H1 (cell line): ENCODE results near the gene LCE5A. TPM values are rescaled to one million over a fixed set of nuclear protein-coding genes. Genes with fewer than 3 reads are reported as not detected.

ENCODE experiments used
- CTCF ChIA-PET: fragments of 300-600 bp; sonication (Branson Sonifier 250); formaldehyde crosslinking; loops from one replicate; lab custom pipeline; 2021; ENCODE audit not compliant: partially characterized antibody; lab: Charles Lee
- POLR2A ChIA-PET: fragments of 300-600 bp; sonication (Branson Sonifier 250); formaldehyde crosslinking; loops from one replicate; lab custom pipeline; 2021; ENCODE audit warnings: inconsistent platforms; ENCODE audit not compliant: partially characterized antibody; lab: Charles Lee
- DNase-seq, 2 experiments: peaks; one replicate each; pipeline versions ENCODE4 v3.0.0 to v3.0.0-alpha.2; 2010 to 2022; ENCODE audit warnings: low spot score in 2 of 2, low read depth in 1 of 2, mixed read lengths in 1 of 2
- FAIRE-seq: peaks from 2 replicates; lab custom pipeline; 2011; peaks lifted over from hg19 to GRCh38; lab: Jason Lieb, UNC
- H2AFZ ChIP-seq: 2 replicates; pipeline ENCODE4 v1.8.1; 2012; ENCODE audit warnings: low read length, inconsistent platforms
- H2AK5ac ChIP-seq: 2 replicates; pipeline ENCODE4 v1.6.1; 2013; ENCODE audit warnings: low read depth, low read length
- H2BK120ac ChIP-seq: replicated peaks from 2 replicates; pipeline ENCODE3; 2013; ENCODE audit warnings: low read depth, low read length, inconsistent platforms
- H2BK12ac ChIP-seq: 2 replicates; pipeline ENCODE4 v1.6.1; 2013; ENCODE audit warnings: low read depth, low read length
- H2BK15ac ChIP-seq: 2 replicates; pipeline ENCODE4 v1.6.1; 2013; ENCODE audit warnings: low read length
- H2BK20ac ChIP-seq: 2 replicates; pipeline ENCODE4 v1.6.1; 2013; ENCODE audit warnings: low read length
- H2BK5ac ChIP-seq: 2 replicates; pipeline ENCODE4 v1.6.1; 2013; ENCODE audit warnings: low read depth, low read length
- H3K14ac ChIP-seq: 2 replicates; pipeline ENCODE4 v1.6.1; 2013; ENCODE audit warnings: inconsistent platforms; ENCODE audit not compliant: insufficient read length
- H3K18ac ChIP-seq: 2 replicates; pipeline ENCODE4 v1.6.1; 2013; ENCODE audit warnings: low read length; ENCODE audit errors: extremely low read depth
- H3K23ac ChIP-seq: 2 replicates; pipeline ENCODE4 v1.6.1; 2013; ENCODE audit warnings: inconsistent platforms; ENCODE audit not compliant: insufficient read length
- H3K23me2 ChIP-seq: 2 replicates; pipeline ENCODE4 v1.6.1; 2013; ENCODE audit warnings: low read depth, low read length
- H3K27ac ChIP-seq: 2 replicates; pipeline ENCODE4 v1.6.1; 2011; ENCODE audit warnings: low read depth, low read length, inconsistent platforms
- H3K27me3 ChIP-seq, 4 experiments: replicated peaks in 1 of 4; 1 replicate in 1 of 4; 2 replicates in 3 of 4; pipeline versions ENCODE4 v1.6.1 to v1.8.1; 2011 to 2013; ENCODE audit warnings: low read length in 3 of 4, mild to moderate bottlenecking in 3 of 4, inconsistent platforms in 2 of 4, mixed read lengths in 2 of 4, moderate library complexity in 1 of 4; ENCODE audit not compliant: control insufficient read depth in 3 of 4, insufficient read depth in 3 of 4; ENCODE audit errors: extremely low read depth in 1 of 4
- H3K36me3 ChIP-seq, 4 experiments: 2 replicates each; pipeline versions ENCODE4 v1.6.1 to v1.8.1; 2011 to 2013; ENCODE audit warnings: mild to moderate bottlenecking in 4 of 4, low read length in 3 of 4, moderate library complexity in 2 of 4, control low read depth in 1 of 4, inconsistent platforms in 1 of 4; ENCODE audit not compliant: insufficient read depth in 4 of 4, control insufficient read depth in 2 of 4
- H3K4ac ChIP-seq: replicated peaks from 2 replicates; pipeline ENCODE3; 2013; ENCODE audit warnings: low read length, low read depth, mixed read lengths, inconsistent platforms; ENCODE audit not compliant: insufficient read length
- H3K4me1 ChIP-seq, 4 experiments: replicated peaks in 1 of 4; 1 replicate in 1 of 4; 2 replicates in 3 of 4; pipeline versions ENCODE4 v1.6.1 to v1.8.1; 2011 to 2013; ENCODE audit warnings: low read length in 3 of 4, inconsistent platforms in 2 of 4, mixed read lengths in 1 of 4; ENCODE audit not compliant: insufficient read depth in 4 of 4, control insufficient read depth in 3 of 4
- H3K4me2 ChIP-seq, 2 experiments: 2 replicates each; pipeline versions ENCODE4 v1.6.1 to v1.8.1; 2011 to 2013; ENCODE audit warnings: low read depth in 2 of 2, low read length in 2 of 2, control low read depth in 1 of 2, inconsistent platforms in 1 of 2, mild to moderate bottlenecking in 1 of 2; ENCODE audit not compliant: insufficient read depth in 1 of 2
- H3K4me3 ChIP-seq, 4 experiments: fragments of 200-600, 300-600 bp in 1 of 4; sonication (generic), shearing (Covaris generic), sonication (Bioruptor Twin) in 1 of 4; 2 replicates each; pipeline versions ENCODE4 v1.5.1 to v1.8.1; 2011 to 2016; ENCODE audit warnings: low read length in 4 of 4, low read depth in 3 of 4, control low read depth in 2 of 4, inconsistent platforms in 2 of 4, mild to moderate bottlenecking in 2 of 4, mixed read lengths in 1 of 4, moderate library complexity in 1 of 4; ENCODE audit not compliant: insufficient read depth in 2 of 4; ENCODE audit errors: extremely low read depth in 1 of 4
- H3K56ac ChIP-seq: replicated peaks from 2 replicates; pipeline ENCODE3; 2013; ENCODE audit warnings: low read depth, mild to moderate bottlenecking, mixed read lengths, low read length, inconsistent platforms; ENCODE audit not compliant: insufficient read length
- H3K79me1 ChIP-seq: 2 replicates; pipeline ENCODE4 v1.6.1; 2013; ENCODE audit warnings: low read depth, low read length, control low read depth
- H3K79me2 ChIP-seq, 2 experiments: 2 replicates each; pipeline versions ENCODE4 v1.6.1 to v1.8.1; 2012 to 2013; ENCODE audit warnings: low read length in 2 of 2, mild to moderate bottlenecking in 2 of 2, inconsistent platforms in 1 of 2; ENCODE audit not compliant: insufficient read depth in 2 of 2, control insufficient read depth in 1 of 2
- H3K9ac ChIP-seq, 4 experiments: replicated peaks in 1 of 4; 1 replicate in 1 of 4; 2 replicates in 3 of 4; pipeline versions ENCODE4 v1.6.1 to v1.8.1; 2011 to 2013; ENCODE audit warnings: low read depth in 3 of 4, low read length in 3 of 4, control low read depth in 2 of 4, mild to moderate bottlenecking in 2 of 4, moderate library complexity in 2 of 4, inconsistent platforms in 1 of 4; ENCODE audit errors: extremely low read depth in 1 of 4
- H3K9me3 ChIP-seq, 2 experiments: 2 replicates each; pipeline versions ENCODE4 v1.6.1 to v1.8.1; 2012 to 2013; ENCODE audit warnings: mild to moderate bottlenecking in 2 of 2, moderate library complexity in 2 of 2, control low read depth in 1 of 2, inconsistent platforms in 1 of 2, low read depth in 1 of 2, low read length in 1 of 2, mixed read lengths in 1 of 2; ENCODE audit not compliant: insufficient read depth in 2 of 2
- H4K20me1 ChIP-seq, 2 experiments: replicated peaks in 1 of 2; 2 replicates each; pipeline versions ENCODE3 to v1.8.1; 2011 to 2013; ENCODE audit warnings: inconsistent platforms in 2 of 2, low read length in 2 of 2, mild to moderate bottlenecking in 1 of 2; ENCODE audit not compliant: insufficient read depth in 2 of 2, control insufficient read depth in 1 of 2
- H4K5ac ChIP-seq: 2 replicates; pipeline ENCODE4 v1.6.1; 2013; ENCODE audit warnings: low read length, low read depth, mixed read lengths, inconsistent platforms; ENCODE audit not compliant: insufficient read length
- H4K8ac ChIP-seq: 2 replicates; pipeline ENCODE4 v1.8.0; 2013; ENCODE audit warnings: mild to moderate bottlenecking, moderate library complexity, low read length, inconsistent platforms; ENCODE audit not compliant: insufficient read depth; ENCODE audit errors: extremely low read depth
- H4K91ac ChIP-seq: replicated peaks from 2 replicates; pipeline ENCODE3; 2013; ENCODE audit warnings: low read length, mixed read lengths, inconsistent platforms; ENCODE audit not compliant: insufficient read length
- CTCF ChIP-seq, 3 experiments: IDR thresholded peaks; 1 replicate in 2 of 3; 2 replicates in 1 of 3; pipeline versions ENCODE4 v1.5.1 to v1.6.1; 2011; ENCODE audit warnings: low read length in 3 of 3, mild to moderate bottlenecking in 3 of 3, inconsistent platforms in 2 of 3, low read depth in 1 of 3, moderate library complexity in 1 of 3; ENCODE audit not compliant: insufficient read depth in 1 of 3; ENCODE audit errors: control extremely low read depth in 1 of 3
- GABPA ChIP-seq: IDR thresholded peaks from 2 replicates; pipeline ENCODE4 v1.6.1; 2011; ENCODE audit warnings: mild to moderate bottlenecking, low read length, moderate library complexity, borderline replicate concordance; ENCODE audit not compliant: insufficient read depth
- SIX5 ChIP-seq: IDR thresholded peaks from 2 replicates; pipeline ENCODE4 v1.6.1; 2011; ENCODE audit warnings: mild to moderate bottlenecking, low read depth, low read length
- WGBS, 2 experiments: shearing (Covaris generic) in 1 of 2; methylation state at CpG; one replicate each; pipeline versions ENCODE4 v1.1.6 to v1.1.7; 2013 to 2015; ENCODE audit warnings: low lambda C conversion rate in 2 of 2, mixed read lengths in 2 of 2, inconsistent platforms in 1 of 2, low coverage in 1 of 2, missing lambda C conversion rate in 1 of 2; ENCODE audit not compliant: insufficient replicate concordance in 2 of 2, insufficient coverage in 1 of 2, insufficient read length in 1 of 2; ENCODE audit errors: extremely low coverage in 1 of 2, missing lambda C conversion rate in 1 of 2; 5-methylcytosine and 5-hydroxymethylcytosine counted together
- polyA plus RNA-seq, 7 experiments: library from polyadenylated mRNA; depleted of rRNA in 3 of 7; stranded (reverse) in 5 of 7; unstranded in 2 of 7; fragments of >200 nt in 5 of 7; fragments of 200-250 nt in 2 of 7; gene quantifications; 1 replicate in 5 of 7; 2 replicates in 1 of 7; 4 replicates in 1 of 7; pipeline versions ENCODE4 v1.2.1 to v1.2.3, GENCODE V29; 2011 to 2013; ENCODE audit warnings: missing spikeins in 2 of 7, mixed read lengths in 2 of 7
- total RNA-seq: library from RNA; stranded (reverse); fragmentation: NEBNext Ultra II Directional; extraction: Animal tissue kit (Norgen Biotek cat#: 25700); gene quantifications from 2 replicates; pipeline ENCODE4 v1.2.1, GENCODE V29; 2021

LCE5A gene
- total and polyA plus RNA-seq, 2 of the 8 experiments (the other 6 are each of a cell fraction or from before 2014, with no cell fraction given) = not detected

GRCh38 chr1:152479792-152480595 is 30.6 kb upstream of the LCE5A start:
- Histone ChIP-seq H3K9ac (no peak overlapping the region), H2AK5ac (no peak overlapping the region), H3K27me3 (no peaks in the 10 kb centered on the region), H2BK5ac (no peak overlapping the region), H4K91ac (no peak overlapping the region), H2BK20ac (no peak overlapping the region), H3K4ac (no peak overlapping the region), H3K18ac (no peak overlapping the region), H3K79me2 (no peaks in the 10 kb centered on the region), H3K4me2 (no peak overlapping the region), H3K9me3 (peaks cover 66 to 93% of the 10 kb centered on the region in 2 experiments), H3K56ac (no peak overlapping the region), H3K4me3 (no peak overlapping the region), H2BK12ac (no peak overlapping the region), H4K5ac (no peak overlapping the region), H3K4me1 (no peaks in the 10 kb centered on the region), H3K79me1 (no peaks in the 10 kb centered on the region), H4K8ac (no peak overlapping the region), H2BK120ac (no peak overlapping the region), H3K23ac (no peak overlapping the region), H2AFZ (no peak overlapping the region), H2BK15ac (no peak overlapping the region), H3K36me3 (no peaks in the 10 kb centered on the region), H3K23me2 (no peaks in the 10 kb centered on the region), H3K14ac (no peak overlapping the region), H3K27ac (no peak overlapping the region), H4K20me1 (no peaks in the 10 kb centered on the region)
- 10 to 58% methylated on average over 2 to 6 of the region's 10 CpGs for WGBS, 2 experiments
- ChIA-PET CTCF (interaction anchor here (0.6 to 1.0 kb wide), 4 partner anchors 21 to 1579 kb away, joined by 3 to 4 read pairs (median 3); no protein-coding TSS in a partner anchor), POLR2A (no interaction called here)
- FAIRE-seq (no peak), DNase-seq (peak in 1 of 2 experiments; percentile 57)
- TF ChIP-seq GABPA = no peak
- TF ChIP-seq CTCF (IDR thresholded peaks at IDR 0.05; ENCODE audit: control extremely low read depth in 1 of 3, insufficient read depth in 1 of 3, low read depth in 1 of 3, low read length in 3 of 3) = peak in 2 of 3 experiments; percentile 38 to 45; a peak in 3 of 4 replicates
- TF ChIP-seq SIX5 = no peak
